H1 (cell line): ENCODE data around the gene TMEM82. TPM values are rescaled to one million over a fixed set of nuclear protein-coding genes. Genes with fewer than 3 reads are reported as not detected.
A peak's percentile ranks its signal among the peaks of the same experiment; 100 is the strongest.

Source experiments
- CTCF ChIA-PET: fragments of 300-600 bp; sonication (Branson Sonifier 250); formaldehyde crosslinking; loops from one replicate; lab custom pipeline; 2021; ENCODE audit not compliant: partially characterized antibody; lab: Charles Lee
- POLR2A ChIA-PET: fragments of 300-600 bp; sonication (Branson Sonifier 250); formaldehyde crosslinking; loops from one replicate; lab custom pipeline; 2021; ENCODE audit warnings: inconsistent platforms; ENCODE audit not compliant: partially characterized antibody; lab: Charles Lee
- DNase-seq, 2 experiments: peaks; one replicate each; pipeline versions ENCODE4 v3.0.0 to v3.0.0-alpha.2; 2010 to 2022; ENCODE audit warnings: low spot score in 2 of 2, low read depth in 1 of 2, mixed read lengths in 1 of 2
- FAIRE-seq: peaks from 2 replicates; lab custom pipeline; 2011; peaks lifted over from hg19 to GRCh38; lab: Jason Lieb, UNC
- H2AFZ ChIP-seq: 2 replicates; pipeline ENCODE4 v1.8.1; 2012; ENCODE audit warnings: low read length, inconsistent platforms
- H2AK5ac ChIP-seq: 2 replicates; pipeline ENCODE4 v1.6.1; 2013; ENCODE audit warnings: low read depth, low read length
- H2BK120ac ChIP-seq: replicated peaks from 2 replicates; pipeline ENCODE3; 2013; ENCODE audit warnings: low read depth, low read length, inconsistent platforms
- H2BK12ac ChIP-seq: 2 replicates; pipeline ENCODE4 v1.6.1; 2013; ENCODE audit warnings: low read depth, low read length
- H2BK15ac ChIP-seq: 2 replicates; pipeline ENCODE4 v1.6.1; 2013; ENCODE audit warnings: low read length
- H2BK20ac ChIP-seq: 2 replicates; pipeline ENCODE4 v1.6.1; 2013; ENCODE audit warnings: low read length
- H2BK5ac ChIP-seq: 2 replicates; pipeline ENCODE4 v1.6.1; 2013; ENCODE audit warnings: low read depth, low read length
- H3K14ac ChIP-seq: 2 replicates; pipeline ENCODE4 v1.6.1; 2013; ENCODE audit warnings: inconsistent platforms; ENCODE audit not compliant: insufficient read length
- H3K18ac ChIP-seq: 2 replicates; pipeline ENCODE4 v1.6.1; 2013; ENCODE audit warnings: low read length; ENCODE audit errors: extremely low read depth
- H3K23ac ChIP-seq: 2 replicates; pipeline ENCODE4 v1.6.1; 2013; ENCODE audit warnings: inconsistent platforms; ENCODE audit not compliant: insufficient read length
- H3K23me2 ChIP-seq: 2 replicates; pipeline ENCODE4 v1.6.1; 2013; ENCODE audit warnings: low read depth, low read length
- H3K27ac ChIP-seq: 2 replicates; pipeline ENCODE4 v1.6.1; 2011; ENCODE audit warnings: low read depth, low read length, inconsistent platforms
- H3K27me3 ChIP-seq, 4 experiments: replicated peaks in 1 of 4; 1 replicate in 1 of 4; 2 replicates in 3 of 4; pipeline versions ENCODE4 v1.6.1 to v1.8.1; 2011 to 2013; ENCODE audit warnings: low read length in 3 of 4, mild to moderate bottlenecking in 3 of 4, inconsistent platforms in 2 of 4, mixed read lengths in 2 of 4, moderate library complexity in 1 of 4; ENCODE audit not compliant: control insufficient read depth in 3 of 4, insufficient read depth in 3 of 4; ENCODE audit errors: extremely low read depth in 1 of 4
- H3K36me3 ChIP-seq, 4 experiments: 2 replicates each; pipeline versions ENCODE4 v1.6.1 to v1.8.1; 2011 to 2013; ENCODE audit warnings: mild to moderate bottlenecking in 4 of 4, low read length in 3 of 4, moderate library complexity in 2 of 4, control low read depth in 1 of 4, inconsistent platforms in 1 of 4; ENCODE audit not compliant: insufficient read depth in 4 of 4, control insufficient read depth in 2 of 4
- H3K4ac ChIP-seq: replicated peaks from 2 replicates; pipeline ENCODE3; 2013; ENCODE audit warnings: low read length, low read depth, mixed read lengths, inconsistent platforms; ENCODE audit not compliant: insufficient read length
- H3K4me1 ChIP-seq, 4 experiments: replicated peaks in 1 of 4; 1 replicate in 1 of 4; 2 replicates in 3 of 4; pipeline versions ENCODE4 v1.6.1 to v1.8.1; 2011 to 2013; ENCODE audit warnings: low read length in 3 of 4, inconsistent platforms in 2 of 4, mixed read lengths in 1 of 4; ENCODE audit not compliant: insufficient read depth in 4 of 4, control insufficient read depth in 3 of 4
- H3K4me2 ChIP-seq, 2 experiments: 2 replicates each; pipeline versions ENCODE4 v1.6.1 to v1.8.1; 2011 to 2013; ENCODE audit warnings: low read depth in 2 of 2, low read length in 2 of 2, control low read depth in 1 of 2, inconsistent platforms in 1 of 2, mild to moderate bottlenecking in 1 of 2; ENCODE audit not compliant: insufficient read depth in 1 of 2
- H3K4me3 ChIP-seq, 4 experiments: fragments of 200-600, 300-600 bp in 1 of 4; sonication (generic), shearing (Covaris generic), sonication (Bioruptor Twin) in 1 of 4; 2 replicates each; pipeline versions ENCODE4 v1.5.1 to v1.8.1; 2011 to 2016; ENCODE audit warnings: low read length in 4 of 4, low read depth in 3 of 4, control low read depth in 2 of 4, inconsistent platforms in 2 of 4, mild to moderate bottlenecking in 2 of 4, mixed read lengths in 1 of 4, moderate library complexity in 1 of 4; ENCODE audit not compliant: insufficient read depth in 2 of 4; ENCODE audit errors: extremely low read depth in 1 of 4
- H3K56ac ChIP-seq: replicated peaks from 2 replicates; pipeline ENCODE3; 2013; ENCODE audit warnings: low read depth, mild to moderate bottlenecking, mixed read lengths, low read length, inconsistent platforms; ENCODE audit not compliant: insufficient read length
- H3K79me1 ChIP-seq: 2 replicates; pipeline ENCODE4 v1.6.1; 2013; ENCODE audit warnings: low read depth, low read length, control low read depth
- H3K79me2 ChIP-seq, 2 experiments: 2 replicates each; pipeline versions ENCODE4 v1.6.1 to v1.8.1; 2012 to 2013; ENCODE audit warnings: low read length in 2 of 2, mild to moderate bottlenecking in 2 of 2, inconsistent platforms in 1 of 2; ENCODE audit not compliant: insufficient read depth in 2 of 2, control insufficient read depth in 1 of 2
- H3K9ac ChIP-seq, 4 experiments: replicated peaks in 1 of 4; 1 replicate in 1 of 4; 2 replicates in 3 of 4; pipeline versions ENCODE4 v1.6.1 to v1.8.1; 2011 to 2013; ENCODE audit warnings: low read depth in 3 of 4, low read length in 3 of 4, control low read depth in 2 of 4, mild to moderate bottlenecking in 2 of 4, moderate library complexity in 2 of 4, inconsistent platforms in 1 of 4; ENCODE audit errors: extremely low read depth in 1 of 4
- H3K9me3 ChIP-seq, 2 experiments: 2 replicates each; pipeline versions ENCODE4 v1.6.1 to v1.8.1; 2012 to 2013; ENCODE audit warnings: mild to moderate bottlenecking in 2 of 2, moderate library complexity in 2 of 2, control low read depth in 1 of 2, inconsistent platforms in 1 of 2, low read depth in 1 of 2, low read length in 1 of 2, mixed read lengths in 1 of 2; ENCODE audit not compliant: insufficient read depth in 2 of 2
- H4K20me1 ChIP-seq, 2 experiments: replicated peaks in 1 of 2; 2 replicates each; pipeline versions ENCODE3 to v1.8.1; 2011 to 2013; ENCODE audit warnings: inconsistent platforms in 2 of 2, low read length in 2 of 2, mild to moderate bottlenecking in 1 of 2; ENCODE audit not compliant: insufficient read depth in 2 of 2, control insufficient read depth in 1 of 2
- H4K5ac ChIP-seq: 2 replicates; pipeline ENCODE4 v1.6.1; 2013; ENCODE audit warnings: low read length, low read depth, mixed read lengths, inconsistent platforms; ENCODE audit not compliant: insufficient read length
- H4K8ac ChIP-seq: 2 replicates; pipeline ENCODE4 v1.8.0; 2013; ENCODE audit warnings: mild to moderate bottlenecking, moderate library complexity, low read length, inconsistent platforms; ENCODE audit not compliant: insufficient read depth; ENCODE audit errors: extremely low read depth
- H4K91ac ChIP-seq: replicated peaks from 2 replicates; pipeline ENCODE3; 2013; ENCODE audit warnings: low read length, mixed read lengths, inconsistent platforms; ENCODE audit not compliant: insufficient read length
- BRCA1 ChIP-seq: IDR thresholded peaks from 2 replicates; pipeline ENCODE4 v1.6.1; 2012; ENCODE audit warnings: low read depth, low read length, improper control_type of control experiment
- CBX8 ChIP-seq: fragments of 300-800, 300-1000 bp; sonication (generic); IDR thresholded peaks from 2 replicates; pipeline ENCODE4 v1.7.1; 2016; ENCODE audit warnings: low read depth, low read length, borderline replicate concordance
- CHD2 ChIP-seq: IDR thresholded peaks from 2 replicates; pipeline ENCODE4 v1.6.1; 2012; ENCODE audit warnings: low read length, improper control_type of control experiment
- EP300 ChIP-seq, 2 experiments: IDR thresholded peaks; 1 replicate in 1 of 2; 2 replicates in 1 of 2; pipeline ENCODE4 v1.6.1; 2011 to 2012; ENCODE audit warnings: low read depth in 2 of 2, low read length in 2 of 2, mild to moderate bottlenecking in 2 of 2, borderline replicate concordance in 1 of 2, inconsistent platforms in 1 of 2, moderate library complexity in 1 of 2
- EZH2 ChIP-seq: fragments of 200-600 bp; sonication (generic); IDR thresholded peaks from 2 replicates; pipeline ENCODE4 v1.7.1; 2012; ENCODE audit warnings: low read depth, mild to moderate bottlenecking, moderate library complexity, low read length, inconsistent platforms; ENCODE audit not compliant: severe bottlenecking
- POU5F1 ChIP-seq: IDR thresholded peaks from 2 replicates; pipeline ENCODE4 v1.6.1; 2011; ENCODE audit warnings: low read depth, mild to moderate bottlenecking, low read length, moderate library complexity
- RFX5 ChIP-seq: IDR thresholded peaks from 2 replicates; pipeline ENCODE4 v1.6.1; 2011; ENCODE audit warnings: low read depth, low read length, improper control_type of control experiment, borderline replicate concordance
- RNF2 ChIP-seq: fragments of 200-900, 300-1000 bp; sonication (generic); IDR thresholded peaks from 2 replicates; pipeline ENCODE4 v1.7.1; 2016; ENCODE audit warnings: borderline replicate concordance, low read depth, mild to moderate bottlenecking, antibody characterized with exemption, low read length; ENCODE audit not compliant: poor library complexity, severe bottlenecking; ENCODE audit errors: missing control alignments
- SAP30 ChIP-seq: fragments of 300-600 bp; sonication (generic); IDR thresholded peaks from 2 replicates; pipeline ENCODE4 v1.7.1; 2012; ENCODE audit warnings: low read length, moderate library complexity, mild to moderate bottlenecking, inconsistent platforms; ENCODE audit not compliant: insufficient read depth, insufficient replicate concordance
- YY1 ChIP-seq: IDR thresholded peaks from 2 replicates; pipeline ENCODE4 v1.6.1; 2011; ENCODE audit warnings: low read depth, mild to moderate bottlenecking, low read length
- WGBS, 2 experiments: shearing (Covaris generic) in 1 of 2; methylation state at CpG; one replicate each; pipeline versions ENCODE4 v1.1.6 to v1.1.7; 2013 to 2015; ENCODE audit warnings: low lambda C conversion rate in 2 of 2, mixed read lengths in 2 of 2, inconsistent platforms in 1 of 2, low coverage in 1 of 2, missing lambda C conversion rate in 1 of 2; ENCODE audit not compliant: insufficient replicate concordance in 2 of 2, insufficient coverage in 1 of 2, insufficient read length in 1 of 2; ENCODE audit errors: extremely low coverage in 1 of 2, missing lambda C conversion rate in 1 of 2; 5-methylcytosine and 5-hydroxymethylcytosine counted together
- polyA plus RNA-seq, 7 experiments: library from polyadenylated mRNA; depleted of rRNA in 3 of 7; stranded (reverse) in 5 of 7; unstranded in 2 of 7; fragments of >200 nt in 5 of 7; fragments of 200-250 nt in 2 of 7; gene quantifications; 1 replicate in 5 of 7; 2 replicates in 1 of 7; 4 replicates in 1 of 7; pipeline versions ENCODE4 v1.2.1 to v1.2.3, GENCODE V29; 2011 to 2013; ENCODE audit warnings: missing spikeins in 2 of 7, mixed read lengths in 2 of 7
- total RNA-seq: library from RNA; stranded (reverse); fragmentation: NEBNext Ultra II Directional; extraction: Animal tissue kit (Norgen Biotek cat#: 25700); gene quantifications from 2 replicates; pipeline ENCODE4 v1.2.1, GENCODE V29; 2021
- TF ChIP-seq, protein P1 (sequence below): IDR thresholded peaks from 2 replicates; pipeline ENCODE4 v1.6.1; 2012; ENCODE audit warnings: inconsistent platforms

TMEM82 gene
- total and polyA plus RNA-seq, 2 of the 8 experiments (the other 6 are each of a cell fraction or from before 2014, with no cell fraction given) = 0.32 to 2.1 TPM

DNA sequence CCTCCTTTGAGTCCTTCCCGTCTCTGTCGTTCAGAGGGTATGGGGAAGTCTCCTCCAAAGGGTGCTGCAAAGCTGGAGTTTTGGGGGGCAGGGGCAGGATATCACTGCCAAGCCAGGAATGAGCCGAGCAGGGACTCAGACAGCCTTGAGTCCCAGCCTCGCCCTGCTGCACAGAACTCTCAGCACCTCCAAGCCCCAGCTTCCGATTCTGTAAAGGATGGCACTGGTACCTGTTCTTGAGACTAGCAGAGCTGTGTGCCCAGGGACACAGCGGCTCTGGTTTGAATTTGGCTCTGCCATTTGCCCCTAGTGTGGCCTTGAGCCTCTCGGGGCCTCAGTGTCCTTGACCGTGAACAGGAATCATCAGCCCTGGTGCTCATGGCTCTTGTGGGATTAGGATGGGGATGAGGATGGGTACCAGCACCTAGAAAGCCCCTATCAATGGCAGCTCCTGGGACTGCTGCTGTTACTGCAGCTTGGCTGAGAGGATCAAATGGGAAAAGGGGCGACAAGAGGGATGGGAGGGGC, 14.8 kb downstream of the TMEM82 start:
- FAIRE-seq = no peak
- no peak overlapping the region; a peak in 1 of 7 replicates for H3K9ac ChIP-seq
- H4K91ac ChIP-seq = peak overlapping the region; percentile 22
- H3K79me2 ChIP-seq = peaks cover 0 to 32% of the 10 kb centered on the region in 2 experiments; a peak in 2 of 4 replicates
- DNase-seq = no peak
- no peak overlapping the region for H2BK120ac ChIP-seq
- WGBS, 2 experiments = 76% methylated on average over 9 of the region's 9 CpGs; no CpG with 5 or more reads in 1 of the 2 experiments
- H3K23ac ChIP-seq = no peak overlapping the region
- H3K9me3 ChIP-seq = no peaks in the 10 kb centered on the region
- no peaks in the 10 kb centered on the region for H3K27me3 ChIP-seq
- no peak overlapping the region for H2AK5ac ChIP-seq
- peaks cover 11% of the 10 kb centered on the region for H3K79me1 ChIP-seq
- H3K4me2 ChIP-seq = peak overlapping the region; percentile 80 to 92
- H2BK12ac ChIP-seq = peak overlapping the region; percentile 77; the same call in 1 of the 2 replicates
- H4K20me1 ChIP-seq = peaks cover 5% of the 10 kb centered on the region in 2 experiments
- H3K23me2 ChIP-seq = peaks cover 10% of the 10 kb centered on the region; the same call in 1 of the 2 replicates
- H4K8ac ChIP-seq = no peak overlapping the region
- no peak overlapping the region for H3K56ac ChIP-seq
- peak overlapping the region; percentile 76; the same call in 1 of the 2 replicates for H2BK20ac ChIP-seq
- no peak overlapping the region for H3K14ac ChIP-seq
- peak overlapping the region; percentile 60; the same call in 1 of the 2 replicates for H2BK5ac ChIP-seq
- H3K4me1 ChIP-seq = peaks cover 14 to 37% (median 30%) of the 10 kb centered on the region in 4 experiments
- H3K27ac ChIP-seq = no peak overlapping the region
- H3K4ac ChIP-seq = no peak overlapping the region
- H3K36me3 ChIP-seq = no peaks in the 10 kb centered on the region
- ChIA-PET CTCF (interaction anchor here (0.6 to 2.2 kb wide), 4 partner anchors 16 to 117 kb away, joined by 3 to 11 read pairs (median 3); no protein-coding TSS in a partner anchor), POLR2A (interaction anchor here (0.6 to 2.4 kb wide), 11 partner anchors 9 to 173 kb away, joined by 3 to 8 read pairs (median 3); no protein-coding TSS in a partner anchor)
- H2BK15ac ChIP-seq = peak overlapping the region; percentile 90; the same call in 1 of the 2 replicates
- H2AFZ ChIP-seq = no peak overlapping the region
- peak overlapping the region in 2 of 4 experiments; percentile 96 to 97; a peak in 2 of 8 replicates for H3K4me3 ChIP-seq
- H3K18ac ChIP-seq = peak overlapping the region; percentile 72; the same call in 1 of the 2 replicates
- no peak overlapping the region for H4K5ac ChIP-seq
- TF ChIP-seq RNF2 (no peak), CBX8 (no peak), BRCA1 (no peak), SAP30 (no peak), EZH2 (no peak), CHD2 (no peak), POU5F1 (no peak), EP300 (IDR thresholded peaks at IDR 0.05; ENCODE audit: borderline replicate concordance in 1 of 2, low read depth in 2 of 2, low read length in 2 of 2) (no peak), RFX5 (no peak), YY1 (no peak)
- TF ChIP-seq, protein P1, sequence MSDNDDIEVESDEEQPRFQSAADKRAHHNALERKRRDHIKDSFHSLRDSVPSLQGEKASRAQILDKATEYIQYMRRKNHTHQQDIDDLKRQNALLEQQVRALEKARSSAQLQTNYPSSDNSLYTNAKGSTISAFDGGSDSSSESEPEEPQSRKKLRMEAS = no peak
